Endodermal cell (in vitro differentiated cells): Measurements from ENCODE around the gene LRMDA. TPM values are rescaled to one million over a fixed set of nuclear protein-coding genes. Genes with fewer than 3 reads are reported as not detected.
A peak's percentile ranks its signal among the peaks of the same experiment; 100 is the strongest.

Experiments used
- DNase-seq: peaks from one replicate; pipeline ENCODE4 v3.0.0-alpha.2; 2017
- H3K27ac ChIP-seq: 2 replicates; pipeline ENCODE4 v1.5.1; 2013; ENCODE audit warnings: mild to moderate bottlenecking, low read depth, low read length, moderate library complexity
- H3K27me3 ChIP-seq: 2 replicates; pipeline ENCODE4 v1.6.1; 2013; ENCODE audit warnings: mild to moderate bottlenecking, low read length, moderate library complexity; ENCODE audit not compliant: insufficient read depth, control insufficient read depth, poor library complexity, severe bottlenecking
- H3K36me3 ChIP-seq: 2 replicates; pipeline ENCODE4 v1.7.0; 2013; ENCODE audit warnings: mild to moderate bottlenecking, low read length, moderate library complexity; ENCODE audit not compliant: control insufficient read depth, insufficient read depth
- H3K4me1 ChIP-seq: one replicate; pipeline ENCODE4 v1.7.0; 2013; ENCODE audit warnings: low read length; ENCODE audit not compliant: control insufficient read depth, insufficient read depth
- H3K4me3 ChIP-seq: 2 replicates; pipeline ENCODE4 v1.5.1; 2013; ENCODE audit warnings: mild to moderate bottlenecking, low read length, moderate library complexity
- H3K9ac ChIP-seq: 2 replicates; pipeline ENCODE4 v1.6.1; 2013; ENCODE audit warnings: mild to moderate bottlenecking, low read length, moderate library complexity; ENCODE audit not compliant: poor library complexity, severe bottlenecking; ENCODE audit errors: extremely low read depth
- H3K9me3 ChIP-seq: 2 replicates; pipeline ENCODE4 v1.6.1; 2013; ENCODE audit warnings: mild to moderate bottlenecking, low read length, moderate library complexity; ENCODE audit not compliant: control insufficient read depth
- H3K27ac Mint-ChIP-seq: 2 replicates; pipeline ENCODE4 v1.8.0; 2020; ENCODE audit warnings: mixed read lengths
- H3K27me3 Mint-ChIP-seq: 2 replicates; pipeline ENCODE4 v1.8.0; 2021; ENCODE audit warnings: mild to moderate bottlenecking, mixed read lengths; ENCODE audit not compliant: insufficient read depth
- H3K36me3 Mint-ChIP-seq: 2 replicates; pipeline ENCODE4 v1.8.0; 2020; ENCODE audit warnings: low read depth, mixed read lengths
- H3K4me1 Mint-ChIP-seq: 2 replicates; pipeline ENCODE4 v1.8.0; 2020; ENCODE audit warnings: mixed read lengths
- H3K4me3 Mint-ChIP-seq: 2 replicates; pipeline ENCODE4 v1.8.0; 2020; ENCODE audit warnings: mild to moderate bottlenecking, moderate library complexity, mixed read lengths
- H3K9me3 Mint-ChIP-seq: 2 replicates; pipeline ENCODE4 v1.8.0; 2020; ENCODE audit warnings: mild to moderate bottlenecking, mixed read lengths
- CTCF ChIP-seq: fragments of 200-600 bp; sonication (generic); conservative IDR thresholded peaks from 2 replicates; pipeline ENCODE4 v1.5.0; 2021; ENCODE audit warnings: antibody characterized with exemption, mild to moderate bottlenecking
- WGBS, 2 experiments: methylation state at CpG; one replicate each; pipeline versions ENCODE4 v1.1.5 to v1.1.7; 2013; ENCODE audit warnings: missing lambda C conversion rate in 2 of 2, mixed read lengths in 1 of 2; ENCODE audit not compliant: insufficient coverage in 1 of 2, insufficient read length in 1 of 2; 5-methylcytosine and 5-hydroxymethylcytosine counted together
- total RNA-seq, 2 donors: library from RNA; stranded (reverse); fragmentation: NEBNext Ultra II Directional in 1 of 2; extraction: Animal tissue kit (Norgen Biotek cat#: 25700) in 1 of 2; gene quantifications; 2 replicates in 1 of 2; 3 replicates in 1 of 2; pipeline ENCODE4 v1.2.1, GENCODE V29; 2021

The LRMDA gene
- total RNA-seq, 2 donors from 2014 or later = 1.7 to 5.1 TPM

GRCh38 chr10:76031769-76032699 is 600.6 kb downstream of the LRMDA start:
- Histone ChIP-seq H3K4me3 (no peak overlapping the region), H3K9ac (no peak overlapping the region), H3K27ac (no peak overlapping the region), H3K9me3 (no peaks in the 10 kb centered on the region), H3K4me1 (no peaks in the 10 kb centered on the region), H3K36me3 (no peaks in the 10 kb centered on the region), H3K27me3 (no peaks in the 10 kb centered on the region)
- H3K27ac Mint-ChIP-seq = no peak overlapping the region
- 89 to 91% methylated on average over 8 to 14 of the region's 14 CpGs for WGBS, 2 experiments
- DNase-seq = no peak
- H3K27me3 Mint-ChIP-seq = no peaks in the 10 kb centered on the region
- no peaks in the 10 kb centered on the region for H3K36me3 Mint-ChIP-seq
- no peaks in the 10 kb centered on the region for H3K4me1 Mint-ChIP-seq
- no peak for TF ChIP-seq CTCF
- no peak overlapping the region for H3K4me3 Mint-ChIP-seq
- no peaks in the 10 kb centered on the region for H3K9me3 Mint-ChIP-seq

DNA sequence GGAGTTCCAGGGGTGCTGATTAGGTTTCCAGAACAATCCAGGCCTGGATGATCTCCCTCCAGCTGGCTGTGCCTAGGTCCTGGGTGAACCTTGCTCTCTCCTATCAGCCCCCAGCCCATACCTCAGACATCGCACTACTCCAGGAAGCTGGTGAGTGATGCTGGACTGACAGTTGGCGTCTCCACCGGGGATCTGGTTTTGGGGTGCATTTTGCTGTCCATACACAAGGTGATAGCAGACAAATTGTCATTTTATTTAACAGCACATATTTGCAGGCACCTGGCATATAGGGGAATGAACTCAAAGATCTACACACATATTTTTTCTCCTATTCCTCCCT is 601.2 kb downstream of the LRMDA start:
- Mint-ChIP-seq H3K27me3 (no peaks in the 10 kb centered on the region), H3K27ac (no peak overlapping the region), H3K4me3 (no peak overlapping the region), H3K36me3 (no peaks in the 10 kb centered on the region), H3K4me1 (no peaks in the 10 kb centered on the region), H3K9me3 (no peaks in the 10 kb centered on the region)
- Histone ChIP-seq H3K27ac (no peak overlapping the region), H3K4me1 (no peaks in the 10 kb centered on the region), H3K9me3 (no peaks in the 10 kb centered on the region), H3K27me3 (no peaks in the 10 kb centered on the region), H3K36me3 (no peaks in the 10 kb centered on the region), H3K9ac (no peak overlapping the region), H3K4me3 (no peak overlapping the region)
- WGBS, 2 experiments = 95% methylated on average over 3 of the region's 3 CpGs; no CpG with 5 or more reads in 1 of the 2 experiments
- TF ChIP-seq CTCF = no peak
- DNase-seq = no peak

DNA sequence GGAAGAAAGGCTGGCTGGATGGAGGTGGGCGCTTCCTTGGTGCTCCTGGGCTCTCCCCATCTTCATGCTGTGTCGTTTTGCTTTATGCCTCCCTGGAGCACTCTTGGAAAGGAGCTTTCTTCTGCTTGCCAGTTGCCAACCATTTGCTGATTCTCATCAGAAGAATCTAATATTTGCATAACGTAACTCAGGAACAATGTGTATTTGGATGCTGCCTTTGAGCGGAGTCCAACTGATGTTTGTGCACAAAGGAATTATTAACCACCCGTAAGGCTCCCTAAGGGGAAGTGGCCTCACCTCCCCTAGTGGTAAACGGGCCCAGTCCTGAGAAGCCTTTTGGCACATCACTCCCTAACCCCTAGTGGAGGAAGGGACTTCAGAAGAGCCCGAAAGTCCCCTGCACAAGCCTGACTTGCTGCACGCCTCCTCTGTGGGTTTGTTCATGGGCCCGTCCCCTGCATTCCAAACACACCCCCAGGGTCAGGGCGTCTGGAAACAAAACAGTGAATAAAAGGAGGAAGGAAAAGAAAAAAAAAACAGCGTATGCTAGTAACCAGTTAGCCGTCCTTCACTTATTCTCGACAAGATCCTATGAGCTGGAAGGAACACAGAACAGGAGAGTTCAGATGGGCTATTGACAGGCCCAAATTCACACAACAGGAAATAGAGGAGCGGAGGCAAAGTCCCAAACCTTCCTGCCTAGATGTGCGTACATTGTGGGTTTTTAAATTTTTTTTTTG is 602.2 kb downstream of the LRMDA start:
- Histone ChIP-seq H3K27me3 (no peaks in the 10 kb centered on the region), H3K4me1 (no peaks in the 10 kb centered on the region), H3K36me3 (no peaks in the 10 kb centered on the region), H3K27ac (no peak overlapping the region), H3K9ac (no peak overlapping the region), H3K4me3 (no peak overlapping the region), H3K9me3 (peaks cover 9% of the 10 kb centered on the region)
- Mint-ChIP-seq H3K27me3 (no peaks in the 10 kb centered on the region), H3K9me3 (peaks cover 6% of the 10 kb centered on the region), H3K36me3 (no peaks in the 10 kb centered on the region), H3K4me3 (no peak overlapping the region), H3K27ac (no peak overlapping the region), H3K4me1 (no peaks in the 10 kb centered on the region)
- TF ChIP-seq CTCF = peak; percentile 54
- 85 to 86% methylated on average over 7 to 15 of the region's 15 CpGs for WGBS, 2 experiments
- DNase-seq = no peak
